ENCODE measurements around the gene CDKN2B-AS1.

GRCh38 chr9:22052376-22052945, 57.9 kb downstream of the CDKN2B-AS1 start:
- TF ChIP-seq SP2 (CRISPR knock-in tag; IDR thresholded peaks at IDR 0.05) (no peak), CTCF (CRISPR knock-in tag; IDR thresholded peaks at IDR 0.05) (no peak), ADNP (CRISPR knock-in tag; IDR thresholded peaks at IDR 0.05) (no peak), ZZZ3 (CRISPR knock-in tag; IDR thresholded peaks at IDR 0.05; ENCODE audit: borderline replicate concordance) (no peak), SUZ12 (IDR thresholded peaks at IDR 0.05; ENCODE audit: low read depth, low read length) (no peak), BCL6 (CRISPR knock-in tag; IDR thresholded peaks at IDR 0.05) (no peak), EP300 (IDR thresholded peaks at IDR 0.05; ENCODE audit: low read depth in 2 of 2, low read length in 2 of 2) (no peak), EP300 (CRISPR knock-in tag; IDR thresholded peaks at IDR 0.05; ENCODE audit: borderline replicate concordance) (no peak), FOXM1 (CRISPR knock-in tag; IDR thresholded peaks at IDR 0.05) (no peak), POLR2A (IDR thresholded peaks at IDR 0.05; ENCODE audit: insufficient read depth in 1 of 2, low read depth in 2 of 2, low read length in 2 of 2) (no peak), IKZF5 (CRISPR knock-in tag; IDR thresholded peaks at IDR 0.05) (no peak)
- TF ChIP-seq, protein P1, sequence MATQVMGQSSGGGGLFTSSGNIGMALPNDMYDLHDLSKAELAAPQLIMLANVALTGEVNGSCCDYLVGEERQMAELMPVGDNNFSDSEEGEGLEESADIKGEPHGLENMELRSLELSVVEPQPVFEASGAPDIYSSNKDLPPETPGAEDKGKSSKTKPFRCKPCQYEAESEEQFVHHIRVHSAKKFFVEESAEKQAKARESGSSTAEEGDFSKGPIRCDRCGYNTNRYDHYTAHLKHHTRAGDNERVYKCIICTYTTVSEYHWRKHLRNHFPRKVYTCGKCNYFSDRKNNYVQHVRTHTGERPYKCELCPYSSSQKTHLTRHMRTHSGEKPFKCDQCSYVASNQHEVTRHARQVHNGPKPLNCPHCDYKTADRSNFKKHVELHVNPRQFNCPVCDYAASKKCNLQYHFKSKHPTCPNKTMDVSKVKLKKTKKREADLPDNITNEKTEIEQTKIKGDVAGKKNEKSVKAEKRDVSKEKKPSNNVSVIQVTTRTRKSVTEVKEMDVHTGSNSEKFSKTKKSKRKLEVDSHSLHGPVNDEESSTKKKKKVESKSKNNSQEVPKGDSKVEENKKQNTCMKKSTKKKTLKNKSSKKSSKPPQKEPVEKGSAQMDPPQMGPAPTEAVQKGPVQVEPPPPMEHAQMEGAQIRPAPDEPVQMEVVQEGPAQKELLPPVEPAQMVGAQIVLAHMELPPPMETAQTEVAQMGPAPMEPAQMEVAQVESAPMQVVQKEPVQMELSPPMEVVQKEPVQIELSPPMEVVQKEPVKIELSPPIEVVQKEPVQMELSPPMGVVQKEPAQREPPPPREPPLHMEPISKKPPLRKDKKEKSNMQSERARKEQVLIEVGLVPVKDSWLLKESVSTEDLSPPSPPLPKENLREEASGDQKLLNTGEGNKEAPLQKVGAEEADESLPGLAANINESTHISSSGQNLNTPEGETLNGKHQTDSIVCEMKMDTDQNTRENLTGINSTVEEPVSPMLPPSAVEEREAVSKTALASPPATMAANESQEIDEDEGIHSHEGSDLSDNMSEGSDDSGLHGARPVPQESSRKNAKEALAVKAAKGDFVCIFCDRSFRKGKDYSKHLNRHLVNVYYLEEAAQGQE (IDR thresholded peaks at IDR 0.05; ENCODE audit: borderline replicate concordance in 1 of 2, low read depth in 1 of 2, low read length in 2 of 2), result no peak

Measured in HepG2 (cell line).